Keratinocyte (primary cell): ENCODE data around the gene PFN2. TPM values are rescaled to one million over a fixed set of nuclear protein-coding genes. Genes with fewer than 3 reads are reported as not detected.

Experiments used
- DNase-seq: peaks from one replicate; pipeline ENCODE4 v3.0.0-alpha.2; 2011; ENCODE audit warnings: low read depth, missing footprints, low spot score
- FAIRE-seq: peaks from 2 replicates; lab custom pipeline; 2011; peaks lifted over from hg19 to GRCh38; lab: Jason Lieb, UNC
- H2AFZ ChIP-seq: 2 replicates; pipeline ENCODE4 v1.6.0; 2012; ENCODE audit warnings: low read length, control low read depth, inconsistent platforms; ENCODE audit not compliant: control insufficient read depth
- H3K27ac ChIP-seq: 2 replicates; pipeline ENCODE4 v1.5.1; 2011; ENCODE audit warnings: low read length; ENCODE audit not compliant: control insufficient read depth, insufficient read depth
- H3K27me3 ChIP-seq: 3 replicates; pipeline ENCODE4 v1.6.0; 2011; ENCODE audit warnings: low read length; ENCODE audit not compliant: control insufficient read depth, insufficient read depth; ENCODE audit errors: extremely low read depth
- H3K36me3 ChIP-seq, 2 experiments: 2 replicates in 1 of 2; 3 replicates in 1 of 2; pipeline ENCODE4 v1.5.1; 2011; ENCODE audit warnings: low read length in 2 of 2, mild to moderate bottlenecking in 1 of 2; ENCODE audit not compliant: control insufficient read depth in 2 of 2, insufficient read depth in 2 of 2; ENCODE audit errors: extremely low read depth in 1 of 2
- H3K4me1 ChIP-seq: 3 replicates; pipeline ENCODE4 v1.5.1; 2011; ENCODE audit warnings: low read length; ENCODE audit not compliant: control insufficient read depth, insufficient read depth; ENCODE audit errors: extremely low read depth
- H3K4me2 ChIP-seq: 3 replicates; pipeline ENCODE4 v1.6.0; 2011; ENCODE audit warnings: low read depth, low read length; ENCODE audit not compliant: control insufficient read depth, insufficient read depth; ENCODE audit errors: extremely low read depth
- H3K4me3 ChIP-seq, 3 experiments: fragments of 200-600 bp in 1 of 3; sonication (generic) in 1 of 3; 2 replicates in 2 of 3; 3 replicates in 1 of 3; pipeline ENCODE4 v1.5.1; 2011 to 2016; ENCODE audit warnings: low read length in 3 of 3, mild to moderate bottlenecking in 3 of 3, control low read depth in 2 of 3, inconsistent platforms in 1 of 3, low read depth in 1 of 3, mixed read lengths in 1 of 3, mixed run types in 1 of 3, moderate library complexity in 1 of 3; ENCODE audit not compliant: control insufficient read depth in 2 of 3, insufficient read depth in 2 of 3; ENCODE audit errors: extremely low read depth in 1 of 3
- H3K79me2 ChIP-seq: 2 replicates; pipeline ENCODE4 v1.6.0; 2012; ENCODE audit warnings: low read length; ENCODE audit not compliant: control insufficient read depth, insufficient read depth
- H3K9ac ChIP-seq: 3 replicates; pipeline ENCODE4 v1.6.0; 2011; ENCODE audit warnings: low read length; ENCODE audit not compliant: control insufficient read depth, insufficient read depth; ENCODE audit errors: extremely low read depth
- H3K9me1 ChIP-seq: 3 replicates; pipeline ENCODE4 v1.6.0; 2011; ENCODE audit warnings: low read length; ENCODE audit not compliant: control insufficient read depth, insufficient read depth; ENCODE audit errors: extremely low read depth
- H3K9me3 ChIP-seq: 2 replicates; pipeline ENCODE4 v1.5.1; 2012; ENCODE audit warnings: low read depth, low read length; ENCODE audit not compliant: control insufficient read depth
- H4K20me1 ChIP-seq: 3 replicates; pipeline ENCODE4 v1.6.0; 2011; ENCODE audit warnings: low read length; ENCODE audit not compliant: control insufficient read depth, insufficient read depth; ENCODE audit errors: extremely low read depth
- EZH2 ChIP-seq: IDR thresholded peaks from one replicate; pipeline ENCODE4 v1.6.1; 2012; ENCODE audit warnings: inconsistent platforms, mild to moderate bottlenecking, low read length, moderate library complexity
- dilution Hi-C: fragments of 300-500 bp; cut with MboI; formaldehyde crosslinking; loops from one replicate; pipeline ENCODE4 v1.7.0; 2020; ENCODE audit warnings: low sequenced_read_pairs; ENCODE audit not compliant: extremely low pct_ligation_motif_present
- polyA plus RNA-seq, 5 experiments: library from polyadenylated mRNA; depleted of rRNA in 3 of 5; stranded (reverse) in 3 of 5; stranded (forward) in 1 of 5; unstranded in 1 of 5; fragments of >200 nt; gene quantifications; 1 replicate in 1 of 5; 2 replicates in 3 of 5; 3 replicates in 1 of 5; pipeline versions ENCODE4 v1.2.1 to v1.2.3, GENCODE V29; 2011 to 2012; ENCODE audit warnings: missing spikeins in 2 of 5, low read depth in 1 of 5, low replicate concordance in 1 of 5
- TF ChIP-seq, protein P1 (sequence below), 3 experiments: IDR thresholded peaks in 1 of 3; conservative IDR thresholded peaks in 1 of 3; optimal IDR thresholded peaks in 1 of 3; 2 replicates in 2 of 3; 3 replicates in 1 of 3; pipeline versions ENCODE3 to v1.5.1; 2011; ENCODE audit warnings: low read length in 3 of 3, mild to moderate bottlenecking in 3 of 3, moderate library complexity in 2 of 3, control low read depth in 1 of 3, inconsistent platforms in 1 of 3; ENCODE audit not compliant: insufficient read depth in 2 of 3; ENCODE audit errors: extremely low read depth in 1 of 3

PFN2 gene
- polyA plus RNA-seq, 1 donor (not counting 4 experiments of a cell fraction or from before 2014, with no cell fraction given) = 334 TPM

DNA sequence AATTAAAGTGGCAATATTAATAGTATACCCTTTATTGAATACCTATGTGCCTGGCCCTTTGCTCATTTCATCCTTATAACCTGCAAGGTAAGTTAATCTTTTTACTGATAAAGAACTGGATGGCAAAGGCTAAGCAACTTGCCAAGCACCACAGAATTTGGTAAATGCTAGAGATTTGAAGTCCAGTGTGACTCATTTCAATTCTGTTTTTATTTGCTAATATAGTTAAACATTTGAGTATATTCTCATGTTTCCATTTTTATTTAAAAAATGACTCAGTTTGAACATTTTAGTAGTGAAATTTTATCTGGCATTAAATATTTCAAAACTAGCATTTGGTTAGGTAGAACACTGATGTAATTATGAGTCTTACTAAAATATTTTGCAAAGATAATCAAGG lies 11.3 kb downstream of the PFN2 start:
- no peak for TF ChIP-seq EZH2
- TF ChIP-seq, protein P1, sequence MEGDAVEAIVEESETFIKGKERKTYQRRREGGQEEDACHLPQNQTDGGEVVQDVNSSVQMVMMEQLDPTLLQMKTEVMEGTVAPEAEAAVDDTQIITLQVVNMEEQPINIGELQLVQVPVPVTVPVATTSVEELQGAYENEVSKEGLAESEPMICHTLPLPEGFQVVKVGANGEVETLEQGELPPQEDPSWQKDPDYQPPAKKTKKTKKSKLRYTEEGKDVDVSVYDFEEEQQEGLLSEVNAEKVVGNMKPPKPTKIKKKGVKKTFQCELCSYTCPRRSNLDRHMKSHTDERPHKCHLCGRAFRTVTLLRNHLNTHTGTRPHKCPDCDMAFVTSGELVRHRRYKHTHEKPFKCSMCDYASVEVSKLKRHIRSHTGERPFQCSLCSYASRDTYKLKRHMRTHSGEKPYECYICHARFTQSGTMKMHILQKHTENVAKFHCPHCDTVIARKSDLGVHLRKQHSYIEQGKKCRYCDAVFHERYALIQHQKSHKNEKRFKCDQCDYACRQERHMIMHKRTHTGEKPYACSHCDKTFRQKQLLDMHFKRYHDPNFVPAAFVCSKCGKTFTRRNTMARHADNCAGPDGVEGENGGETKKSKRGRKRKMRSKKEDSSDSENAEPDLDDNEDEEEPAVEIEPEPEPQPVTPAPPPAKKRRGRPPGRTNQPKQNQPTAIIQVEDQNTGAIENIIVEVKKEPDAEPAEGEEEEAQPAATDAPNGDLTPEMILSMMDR (optimal IDR thresholded peaks at IDR 0.05 in 1 of 3, IDR thresholded peaks at IDR 0.05 in 1 of 3, conservative IDR thresholded peaks at IDR 0.05 in 1 of 3; ENCODE audit: extremely low read depth in 1 of 3, insufficient read depth in 2 of 3, low read length in 3 of 3) = no peak
- H3K27ac ChIP-seq = no peak overlapping the region
- H3K9me1 ChIP-seq = no peaks in the 10 kb centered on the region
- H2AFZ ChIP-seq = no peak overlapping the region
- peaks cover 0 to 2% of the 10 kb centered on the region in 2 experiments for H3K36me3 ChIP-seq
- no peaks in the 10 kb centered on the region for H3K27me3 ChIP-seq
- no peaks in the 10 kb centered on the region for H4K20me1 ChIP-seq
- H3K79me2 ChIP-seq = peaks cover 12% of the 10 kb centered on the region
- DNase-seq (no peak), FAIRE-seq (no peak)
- no peak overlapping the region for H3K4me3 ChIP-seq
- no peaks in the 10 kb centered on the region for H3K9me3 ChIP-seq
- dilution Hi-C loops = no loop called here
- H3K9ac ChIP-seq = no peak overlapping the region
- H3K4me1 ChIP-seq = peaks cover 5% of the 10 kb centered on the region
- no peak overlapping the region for H3K4me2 ChIP-seq

DNA sequence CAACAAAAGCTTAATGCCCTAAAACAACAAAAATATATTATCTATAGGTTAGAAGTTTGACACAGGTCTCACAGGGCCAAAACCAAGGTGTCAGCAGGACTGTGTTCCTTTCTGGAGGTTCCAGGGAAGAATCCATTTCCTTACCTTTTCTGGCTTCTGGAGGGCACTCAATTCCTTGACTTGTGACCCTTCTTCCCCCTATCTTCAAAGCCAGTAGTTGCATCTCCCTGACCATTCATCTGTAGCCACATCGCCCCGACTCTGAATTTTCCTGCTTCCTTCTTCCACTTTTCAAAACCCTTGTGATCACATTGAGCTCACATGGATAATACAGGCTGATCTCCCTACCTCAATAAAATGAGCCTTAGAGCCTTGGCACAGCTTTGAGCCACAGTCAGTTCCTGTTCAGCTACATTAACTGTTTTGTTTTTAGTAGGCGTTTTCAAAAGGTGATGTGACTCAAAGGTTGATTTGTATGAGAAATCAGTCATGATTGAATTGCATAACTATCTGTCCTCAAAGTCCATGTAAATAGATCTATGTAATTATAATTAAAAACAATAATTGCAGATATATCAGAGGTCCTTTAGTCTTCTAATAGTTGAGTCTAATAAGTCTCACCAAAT lies 12.4 kb downstream of the PFN2 start:
- H3K4me1 ChIP-seq = peaks cover 5% of the 10 kb centered on the region
- peaks cover under 1% of the 10 kb centered on the region for H3K79me2 ChIP-seq
- dilution Hi-C loops = no loop called here
- H3K9me1 ChIP-seq = no peaks in the 10 kb centered on the region
- H3K4me3 ChIP-seq = no peak overlapping the region
- peaks cover 0 to 3% of the 10 kb centered on the region in 2 experiments for H3K36me3 ChIP-seq
- H3K4me2 ChIP-seq = no peak overlapping the region
- no peak overlapping the region for H3K9ac ChIP-seq
- no peak overlapping the region for H2AFZ ChIP-seq
- no peaks in the 10 kb centered on the region for H3K9me3 ChIP-seq
- TF ChIP-seq EZH2 = no peak
- TF ChIP-seq, protein P1 (optimal IDR thresholded peaks at IDR 0.05 in 1 of 3, IDR thresholded peaks at IDR 0.05 in 1 of 3, conservative IDR thresholded peaks at IDR 0.05 in 1 of 3; ENCODE audit: extremely low read depth in 1 of 3, insufficient read depth in 2 of 3, low read length in 3 of 3) = no peak
- DNase-seq (no peak), FAIRE-seq (peak; percentile 64)
- no peaks in the 10 kb centered on the region for H4K20me1 ChIP-seq
- H3K27me3 ChIP-seq = no peaks in the 10 kb centered on the region
- no peak overlapping the region for H3K27ac ChIP-seq
